ENCODE results near the gene IRX6.

IRX6 gene

GRCh38 chr16:55323637-55324271, at the start of gene IRX6:
IRX6 (plus strand) TSS chr16:55324203; CDS start chr16:55325092, 889 bp downstream.
- DNase-seq (ENCODE audit: low read depth): no peak

- no peak for DNase-seq (ENCODE audit: low read depth)
These were observed 49.6 kb upstream of the IRX6 start for GRCh38 chr16:55274391-55274790.

GRCh38 chr16:55275167-55275566, 48.8 kb upstream of the IRX6 start:
- no peak for DNase-seq (ENCODE audit: low read depth)

- no peak for DNase-seq (ENCODE audit: low read depth)
These were observed 48.1 kb upstream of the IRX6 start for GRCh38 chr16:55275869-55276268.

GRCh38 chr16:55277536-55277935, 46.5 kb upstream of the IRX6 start:
- no peak for DNase-seq (ENCODE audit: low read depth)

DNA sequence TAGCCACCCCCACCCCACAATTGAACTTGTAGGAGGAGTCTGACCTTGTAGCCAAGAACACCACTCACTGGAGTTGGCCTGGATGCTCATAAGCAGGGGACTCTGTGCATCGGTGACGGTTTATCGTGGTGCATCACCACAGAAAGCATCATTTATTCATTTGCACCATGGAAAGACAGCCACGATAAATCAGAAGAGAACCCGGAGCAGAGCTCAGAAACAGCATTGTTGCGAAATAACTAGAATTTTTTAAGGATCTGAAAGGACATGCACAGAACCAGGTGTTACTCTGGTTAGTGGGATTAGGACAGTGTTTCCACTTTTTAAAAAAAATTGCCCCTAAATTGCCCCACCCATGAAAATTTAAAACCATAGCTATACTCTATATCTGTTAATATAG, 44.4 kb upstream of the IRX6 start:
- DNase-seq (ENCODE audit: low read depth): no peak

- DNase-seq (ENCODE audit: low read depth): no peak
These were observed 43.4 kb upstream of the IRX6 start for GRCh38 chr16:55280587-55280986.

DNA sequence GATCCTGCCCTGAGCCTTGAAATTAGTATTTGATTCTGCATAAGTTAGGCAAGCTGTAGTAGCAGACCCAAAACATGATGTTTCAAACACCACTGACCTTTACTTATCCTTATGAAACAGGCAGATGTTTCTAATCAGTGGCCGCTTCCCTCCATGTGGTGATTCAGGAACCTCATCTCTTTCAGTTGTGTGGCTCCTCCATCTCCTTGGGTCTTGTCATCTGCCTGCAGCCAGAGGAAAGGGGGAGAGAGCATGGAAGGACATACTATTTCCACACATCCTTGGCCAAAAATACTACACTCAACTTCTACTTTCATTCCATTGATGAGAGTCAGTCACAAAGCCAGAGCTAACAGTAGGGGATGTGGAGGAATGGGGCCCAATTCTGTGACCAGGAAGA, 41.6 kb upstream of the IRX6 start:
- DNase-seq (ENCODE audit: low read depth): no peak

- DNase-seq (ENCODE audit: low read depth): no peak
These were observed 39.9 kb upstream of the IRX6 start for GRCh38 chr16:55283812-55284717.

DNA sequence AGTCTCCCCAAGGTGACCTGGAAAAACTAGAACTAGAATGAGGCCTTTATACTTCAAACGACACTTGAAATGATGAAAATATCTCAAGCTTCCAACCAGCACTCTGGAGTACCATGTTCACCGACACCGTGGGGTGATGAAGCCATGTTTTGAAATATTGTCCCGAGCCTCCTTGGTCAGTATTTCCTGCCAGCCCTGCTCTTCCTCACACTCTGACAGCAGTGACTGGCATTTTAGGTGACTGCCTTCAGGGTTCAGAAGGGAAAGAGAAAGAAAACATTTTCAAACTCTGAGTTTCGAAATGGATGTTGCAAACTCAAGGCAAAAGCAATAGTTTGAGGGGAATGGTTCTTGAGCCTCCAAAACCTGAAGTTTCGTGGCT, 39.3 kb upstream of the IRX6 start:
- DNase-seq (ENCODE audit: low read depth): no peak

GRCh38 chr16:55285586-55285985, 38.4 kb upstream of the IRX6 start:
- DNase-seq (ENCODE audit: low read depth): no peak

GRCh38 chr16:55289353-55289752, 34.6 kb upstream of the IRX6 start:
- DNase-seq (ENCODE audit: low read depth): no peak

DNA sequence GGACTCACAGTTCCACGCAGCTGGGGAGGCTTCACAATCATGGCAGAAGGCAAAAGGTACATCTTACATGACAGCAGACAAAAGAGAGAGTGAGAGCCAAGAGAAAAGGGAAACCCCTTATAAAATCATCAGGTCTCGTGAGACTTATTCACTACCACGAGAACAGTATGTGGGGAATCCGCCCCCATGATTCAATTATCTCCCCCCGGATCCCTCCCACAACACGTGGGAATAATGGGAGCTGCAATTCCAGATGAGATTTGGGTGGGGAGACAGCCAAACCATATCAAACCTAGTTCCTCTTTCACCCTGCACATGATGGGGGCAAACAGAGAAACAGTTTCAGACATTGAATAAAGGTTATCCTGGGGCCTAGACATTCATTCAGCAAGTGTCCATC, 32.2 kb upstream of the IRX6 start:
- no peak for DNase-seq (ENCODE audit: low read depth)

GRCh38 chr16:55292491-55292890, 31.5 kb upstream of the IRX6 start:
- DNase-seq (ENCODE audit: low read depth): no peak

GRCh38 chr16:55294129-55294528, 29.9 kb upstream of the IRX6 start:
- DNase-seq (ENCODE audit: low read depth): no peak

DNA sequence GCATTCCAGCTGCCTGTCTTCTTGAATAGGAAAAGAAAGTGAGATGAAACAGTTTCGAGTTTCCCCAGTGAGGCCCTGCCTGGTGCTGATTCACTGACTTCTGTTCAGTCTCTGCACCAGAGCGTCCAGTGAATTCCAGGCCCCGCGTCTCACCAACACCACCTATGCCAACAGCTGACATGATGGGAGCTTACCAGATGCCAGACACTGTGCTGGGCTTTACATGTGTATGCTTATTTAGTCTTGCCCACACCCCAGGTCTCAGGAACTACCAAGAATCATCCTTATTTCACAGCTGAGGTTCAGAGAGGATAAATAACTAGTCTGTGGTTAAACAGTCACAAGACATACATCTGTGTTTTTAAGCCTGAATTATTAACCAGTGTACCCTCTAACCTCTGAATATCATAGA, 29.1 kb upstream of the IRX6 start:
- no peak for DNase-seq (ENCODE audit: low read depth)

DNA sequence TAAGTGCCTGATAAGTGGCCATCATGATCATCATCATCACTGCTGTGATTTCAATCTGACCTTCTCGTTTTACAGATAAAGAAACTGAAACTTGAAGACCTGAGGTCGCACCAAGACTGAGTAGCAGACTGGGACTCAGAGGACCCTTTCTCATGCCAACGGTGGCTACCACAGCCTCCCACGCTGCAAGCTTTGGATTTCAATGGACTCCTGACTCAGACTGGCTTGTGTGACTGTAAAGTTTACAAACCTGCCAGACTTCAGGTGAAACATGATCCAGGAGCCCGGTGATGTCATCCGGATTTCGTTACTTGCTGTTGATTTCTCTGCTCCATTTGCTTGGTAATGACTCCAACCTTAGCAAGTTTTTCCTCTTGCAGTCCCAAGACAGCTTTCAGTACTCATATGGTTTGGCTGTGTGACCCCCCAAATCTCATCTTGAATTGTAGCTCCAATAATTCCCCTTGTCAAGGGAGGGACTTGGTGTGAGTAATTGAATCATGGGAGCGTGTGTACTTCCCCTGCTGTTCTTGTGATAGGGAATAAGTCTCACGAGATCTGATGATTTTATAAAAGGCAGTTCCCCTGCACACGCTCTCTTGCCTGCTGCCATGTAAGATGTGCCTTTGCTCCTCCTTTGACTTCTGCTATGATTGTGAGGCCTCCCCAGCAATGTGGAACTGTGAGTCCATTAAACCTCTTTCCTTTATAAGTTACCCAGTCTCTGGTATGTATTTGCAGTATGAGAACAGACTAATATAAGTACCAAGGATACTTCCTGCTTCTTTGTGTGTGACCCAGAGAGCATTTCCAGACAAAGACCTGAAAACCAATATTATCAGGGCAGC, 26.7 kb upstream of the IRX6 start:
- DNase-seq (ENCODE audit: low read depth): no peak

- DNase-seq (ENCODE audit: low read depth): no peak
These were observed 26.0 kb upstream of the IRX6 start for GRCh38 chr16:55297910-55298479.

- no peak for DNase-seq (ENCODE audit: low read depth)
These were observed 22.5 kb upstream of the IRX6 start for GRCh38 chr16:55301385-55302008.

DNA sequence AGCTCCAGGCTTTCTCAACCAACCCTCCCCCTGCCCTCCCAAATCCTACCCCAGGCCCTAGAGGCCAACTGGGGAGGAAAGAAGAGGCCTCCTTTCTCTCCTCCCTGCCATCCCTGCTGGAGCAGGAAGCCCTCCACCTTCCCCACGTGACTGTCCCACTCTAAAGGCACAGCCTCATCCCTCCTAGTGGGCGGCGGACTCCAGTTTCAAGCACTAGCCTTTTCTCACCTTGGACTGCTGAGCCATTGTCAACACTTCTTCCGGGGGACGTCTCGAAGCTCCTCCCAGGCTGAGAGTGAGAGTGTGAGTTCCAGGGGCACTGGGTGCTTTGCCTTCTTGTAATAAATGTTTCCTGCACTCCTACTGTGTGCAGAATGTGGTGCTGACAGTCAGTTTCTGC, 21.4 kb upstream of the IRX6 start:
- no peak for DNase-seq (ENCODE audit: low read depth)

- no peak for DNase-seq (ENCODE audit: low read depth)
These were observed 15.0 kb upstream of the IRX6 start for GRCh38 chr16:55308973-55309372.

DNA sequence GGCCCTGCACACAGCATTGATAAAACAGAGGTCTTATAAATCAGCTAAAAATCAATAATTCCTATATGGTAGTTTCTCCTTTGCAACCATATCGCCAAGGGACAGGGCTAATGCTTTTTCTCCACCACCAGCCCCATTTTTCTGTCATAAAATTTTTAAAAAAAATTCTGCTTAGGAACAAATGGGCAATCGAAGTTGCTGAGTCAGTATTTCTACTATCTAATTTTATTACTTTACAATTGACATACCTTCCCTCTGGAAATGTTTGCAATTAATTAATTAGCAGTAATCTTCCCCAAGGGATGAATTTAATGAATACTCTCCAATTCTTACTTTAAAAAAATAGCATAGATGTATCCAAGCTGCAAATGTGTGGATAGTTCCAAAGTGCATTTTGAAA, 1.7 kb upstream of the IRX6 start:
- no peak for DNase-seq (ENCODE audit: low read depth)
